Measurements from ENCODE around the gene TMEM182.

The TMEM182 gene

GRCh38 chr2:102768253-102768652 lies 6.4 kb downstream of the TMEM182 start:
- no peak for DNase-seq (ENCODE audit: low read depth)

GRCh38 chr2:102768892-102769291 lies 7.1 kb downstream of the TMEM182 start:
- no peak for DNase-seq (ENCODE audit: low read depth)

GRCh38 chr2:102770506-102770905 lies 8.7 kb downstream of the TMEM182 start:
- DNase-seq (ENCODE audit: low read depth) = no peak

GRCh38 chr2:102771114-102771513 lies 9.3 kb downstream of the TMEM182 start:
- no peak for DNase-seq (ENCODE audit: low read depth)

GRCh38 chr2:102772659-102773058 lies 10.8 kb downstream of the TMEM182 start:
- no peak for DNase-seq (ENCODE audit: low read depth)

- no peak for DNase-seq (ENCODE audit: low read depth)
Observed at GRCh38 chr2:102773149-102773705, 11.4 kb downstream of the TMEM182 start.

GRCh38 chr2:102778260-102778659 lies 16.4 kb downstream of the TMEM182 start:
- DNase-seq (ENCODE audit: low read depth) = no peak

- no peak for DNase-seq (ENCODE audit: low read depth)
Observed at GRCh38 chr2:102780467-102780866, 18.6 kb downstream of the TMEM182 start.

GRCh38 chr2:102782187-102782586 lies 20.4 kb downstream of the TMEM182 start:
- no peak for DNase-seq (ENCODE audit: low read depth)

- DNase-seq (ENCODE audit: low read depth) = no peak
Observed at GRCh38 chr2:102782933-102783332, 21.1 kb downstream of the TMEM182 start.

GRCh38 chr2:102783506-102784183 lies 21.8 kb downstream of the TMEM182 start:
- DNase-seq (ENCODE audit: low read depth) = no peak

DNA sequence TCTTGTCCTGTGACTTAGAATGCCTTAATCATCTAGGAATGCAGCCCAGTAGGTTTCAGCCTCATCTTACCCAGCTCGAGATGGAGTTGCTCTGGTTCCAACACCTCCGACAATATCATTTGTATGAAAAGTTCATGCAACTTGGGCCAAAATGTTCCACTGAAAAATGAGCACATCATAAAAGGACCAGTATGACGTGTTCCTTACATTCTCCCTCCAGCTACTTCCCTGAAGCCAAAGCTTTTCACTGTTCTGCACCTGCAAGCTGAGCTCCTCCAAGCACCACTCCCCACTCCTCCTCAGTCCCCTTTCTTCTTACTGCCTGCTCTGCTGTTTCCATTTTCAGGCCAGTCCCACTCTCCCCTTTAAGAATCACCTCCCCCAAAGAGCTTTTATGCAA lies 23.1 kb downstream of the TMEM182 start:
- DNase-seq (ENCODE audit: low read depth) = no peak

GRCh38 chr2:102788216-102788884 lies 26.5 kb downstream of the TMEM182 start:
- no peak for DNase-seq (ENCODE audit: low read depth)

- DNase-seq (ENCODE audit: low read depth) = no peak
Observed at GRCh38 chr2:102788885-102789260, 27.0 kb downstream of the TMEM182 start.

DNA sequence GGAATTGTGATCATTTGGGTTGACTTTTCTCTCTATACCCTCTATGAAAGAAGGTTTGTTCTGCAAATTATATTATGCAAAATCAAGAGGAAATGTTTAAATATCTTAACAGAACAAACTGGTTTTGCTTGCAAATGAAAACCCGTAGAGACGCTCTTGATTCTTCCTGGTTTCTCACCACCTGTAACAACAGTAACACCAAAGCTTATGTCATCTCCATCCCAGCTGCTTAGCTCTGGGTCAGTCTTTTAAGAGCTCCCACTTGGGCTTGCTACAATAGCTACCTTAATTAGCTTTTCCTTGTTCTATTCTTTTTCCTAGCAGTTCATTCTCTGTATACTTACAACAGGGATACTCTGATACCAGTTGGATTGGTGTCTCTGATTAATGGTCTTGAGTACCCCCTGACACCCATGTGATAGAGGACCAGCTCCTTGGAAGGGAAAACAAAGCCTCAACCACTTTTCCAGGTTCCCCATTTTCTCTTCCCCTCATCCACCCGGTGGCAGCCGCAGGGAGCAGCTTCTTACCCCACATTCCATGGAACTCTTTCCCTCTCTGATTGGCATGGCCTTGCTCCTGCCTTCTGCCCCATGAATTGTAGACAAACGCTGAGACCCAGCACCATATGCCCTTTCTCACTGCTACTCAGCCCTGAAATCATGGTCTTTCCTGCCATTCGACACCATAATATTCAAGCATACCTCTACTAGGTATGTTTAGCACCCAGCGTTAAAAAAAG lies 27.7 kb downstream of the TMEM182 start:
- DNase-seq (ENCODE audit: low read depth) = no peak

DNA sequence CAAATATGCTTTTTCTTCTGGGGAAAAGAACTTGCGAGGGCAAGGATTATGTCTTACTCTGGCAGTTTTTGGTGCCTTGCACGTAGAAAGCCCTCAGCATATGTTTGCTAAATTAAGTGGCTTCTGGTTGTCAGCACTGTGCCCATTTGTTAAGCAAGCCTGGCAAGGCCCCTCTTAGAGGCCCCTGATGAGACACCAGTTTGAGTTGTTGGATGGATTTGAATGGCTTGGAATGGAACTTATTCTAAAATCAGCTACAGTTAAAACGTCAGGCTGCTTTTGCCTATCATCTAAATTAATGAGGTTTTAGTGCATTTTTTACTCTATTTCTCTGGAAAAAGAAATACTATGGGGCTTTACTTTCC lies 28.2 kb downstream of the TMEM182 start:
- DNase-seq (ENCODE audit: low read depth) = no peak

- no peak for DNase-seq (ENCODE audit: low read depth)
Observed at GRCh38 chr2:102792568-102793208, 30.9 kb downstream of the TMEM182 start.

DNA sequence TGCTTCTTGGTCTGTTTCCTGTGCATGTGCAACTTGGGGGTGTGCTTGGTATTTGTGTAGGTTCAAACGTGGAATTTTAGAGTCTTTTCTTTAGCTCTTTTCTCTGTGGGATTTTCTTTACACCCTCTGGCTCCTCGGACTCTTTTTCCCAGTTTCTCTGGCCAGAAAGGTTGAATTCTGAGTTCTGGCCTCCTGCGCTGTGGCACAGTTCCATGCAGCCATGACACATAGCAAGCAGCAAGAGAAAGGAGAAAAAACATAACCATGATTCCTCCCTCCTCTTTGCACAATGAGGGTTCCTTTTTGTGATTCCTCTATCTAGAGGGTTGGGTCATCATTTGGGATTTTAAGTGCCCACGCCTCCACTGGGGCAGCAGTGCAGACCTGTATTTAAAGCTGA lies 33.8 kb downstream of the TMEM182 start:
- no peak for DNase-seq (ENCODE audit: low read depth)

GRCh38 chr2:102796337-102796736 lies 34.5 kb downstream of the TMEM182 start:
- no peak for DNase-seq (ENCODE audit: low read depth)

GRCh38 chr2:102797486-102797885 lies 35.7 kb downstream of the TMEM182 start:
- no peak for DNase-seq (ENCODE audit: low read depth)

GRCh38 chr2:102798181-102798580 lies 36.4 kb downstream of the TMEM182 start:
- DNase-seq (ENCODE audit: low read depth) = no peak

- no peak for DNase-seq (ENCODE audit: low read depth)
Observed at GRCh38 chr2:102801098-102801718, 39.4 kb downstream of the TMEM182 start.
